Activated B cell treated with CpG ODN at 0.5 μM for 24 hours (primary cell): ENCODE measurements around the gene CYP27A1. TPM values are rescaled to one million over a fixed set of nuclear protein-coding genes. Genes with fewer than 3 reads are reported as not detected.

Experiments
- ATAC-seq: fragments of 200-7000 bp; cut with Tn5 transposase; one replicate; pipeline ENCODE4 v1.10.0; 2021; ENCODE audit warnings: low read depth, mild to moderate bottlenecking, moderate library complexity
- CTCF ChIA-PET: fragments of 350-600 bp; sonication (Branson Sonifier 250); formaldehyde crosslinking; loops from one replicate; lab custom pipeline; 2021; ENCODE audit warnings: antibody characterized with exemption; lab: Charles Lee
- POLR2A ChIA-PET: fragments of 350-600 bp; sonication (Branson Sonifier 250); formaldehyde crosslinking; loops from one replicate; lab custom pipeline; 2021; ENCODE audit warnings: antibody characterized with exemption; lab: Charles Lee
- DNase-seq: peaks from one replicate; pipeline ENCODE4 v3.0.0; 2022
- H3K27ac Mint-ChIP-seq: one replicate; pipeline ENCODE4 v1.8.0; 2020; ENCODE audit warnings: mixed read lengths
- H3K27me3 Mint-ChIP-seq: one replicate; pipeline ENCODE4 v1.8.0; 2021; ENCODE audit warnings: mixed read lengths
- H3K36me3 Mint-ChIP-seq: one replicate; pipeline ENCODE4 v1.8.0; 2021; ENCODE audit warnings: low read depth, mixed read lengths
- H3K4me1 Mint-ChIP-seq: one replicate; pipeline ENCODE4 v1.8.0; 2021; ENCODE audit warnings: mixed read lengths
- H3K4me3 Mint-ChIP-seq: one replicate; pipeline ENCODE4 v1.8.0; 2020; ENCODE audit warnings: mild to moderate bottlenecking, mixed read lengths
- H3K9me3 Mint-ChIP-seq: one replicate; pipeline ENCODE4 v1.8.0; 2020; ENCODE audit warnings: mixed read lengths
- CTCF ChIP-seq: fragments of 200-600 bp; IDR thresholded peaks from one replicate; pipeline ENCODE4 v1.8.0; 2022; ENCODE audit warnings: antibody characterized with exemption, mild to moderate bottlenecking
- intact Hi-C: fragments of 100-400 bp; cut with micrococcal nuclease; formaldehyde crosslinking; loops from one replicate; pipeline ENCODE4 v1.15.1; 2024
- total RNA-seq: library from RNA; stranded (reverse); gene quantifications from 2 replicates; pipeline ENCODE4 v1.2.3, GENCODE V29; 2022

Gene CYP27A1
- total RNA-seq, 1 donor from 2014 or later, result 0.55 TPM

GRCh38 chr2:218859988-218860831 lies 78.3 kb downstream of the CYP27A1 start:
- H3K9me3 Mint-ChIP-seq, result no peaks in the 10 kb centered on the region
- H3K27ac Mint-ChIP-seq, result no peak overlapping the region
- DNase-seq (no peak), ATAC-seq (no peak)
- TF ChIP-seq CTCF, result no peak
- ChIA-PET POLR2A (interaction anchor here (0.6 to 1.3 kb wide), 3 partner anchors 12 to 32 kb away, joined by 3 to 5 read pairs (median 4); no protein-coding TSS in a partner anchor), CTCF (interaction anchor here (0.7 to 1.7 kb wide), 4 partner anchors 13 to 120 kb away, joined by 3 to 5 read pairs (median 4); no protein-coding TSS in a partner anchor)
- peaks cover 19% of the 10 kb centered on the region for H3K4me1 Mint-ChIP-seq
- H3K4me3 Mint-ChIP-seq, result peak overlapping the region; percentile 64
- H3K36me3 Mint-ChIP-seq, result no peaks in the 10 kb centered on the region
- intact Hi-C loops, result no loop called here
- H3K27me3 Mint-ChIP-seq, result peaks cover 68% of the 10 kb centered on the region

DNA sequence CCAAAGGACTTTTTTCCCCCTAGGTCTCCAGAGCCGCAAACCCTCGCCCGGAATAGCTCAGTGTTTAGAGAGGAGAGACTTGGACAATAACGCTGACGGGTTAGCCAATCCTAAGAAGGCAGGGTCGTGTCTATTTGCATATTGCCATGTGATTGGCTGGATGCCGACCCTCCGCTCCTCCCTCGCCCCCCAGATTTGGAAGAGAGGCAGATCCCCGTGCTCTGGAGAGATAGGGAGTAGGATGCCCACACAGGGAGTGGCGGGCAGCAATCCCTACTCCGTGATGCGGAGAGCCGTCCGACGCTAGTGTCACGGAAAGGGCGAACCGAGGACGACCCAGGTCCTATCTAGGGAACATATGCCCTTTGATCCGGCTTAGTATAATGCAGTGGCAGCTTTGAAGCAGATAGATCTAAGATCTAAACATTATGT lies 79.0 kb downstream of the CYP27A1 start:
- no peaks in the 10 kb centered on the region for H3K36me3 Mint-ChIP-seq

DNA sequence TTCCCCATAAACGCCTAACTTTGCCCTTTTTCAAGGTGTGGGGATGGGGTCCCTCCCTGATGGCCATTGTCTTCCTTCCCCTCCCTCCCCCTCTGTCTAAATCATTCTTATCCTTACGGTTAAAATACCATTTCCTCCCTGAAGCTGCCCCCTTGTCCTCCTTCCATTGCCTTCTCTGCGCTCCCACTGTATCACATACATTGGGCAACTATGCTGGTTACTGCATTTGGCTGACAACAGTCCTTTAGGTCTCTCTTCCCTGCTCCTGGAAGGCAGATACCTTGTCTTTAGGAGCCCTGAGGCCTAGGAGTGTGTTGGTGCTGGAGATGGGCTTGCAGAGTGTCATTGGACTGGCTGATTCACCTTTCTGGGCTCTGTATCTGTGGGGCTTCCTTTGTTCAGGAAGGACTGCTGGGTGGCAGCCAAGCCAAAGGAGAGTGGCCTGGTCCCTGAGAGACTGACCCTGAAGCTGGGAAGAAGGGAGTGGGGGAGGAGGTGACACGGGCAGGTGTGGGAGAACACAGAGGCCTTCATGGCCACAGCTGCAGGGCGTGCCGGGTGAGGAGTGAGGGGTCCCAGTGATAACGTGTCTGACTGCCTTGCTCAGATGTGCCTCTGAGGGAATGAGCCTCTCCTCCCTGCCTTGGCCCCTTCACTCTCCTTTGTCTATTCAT lies 79.8 kb downstream of the CYP27A1 start:
- ChIA-PET POLR2A (interaction anchor here (0.9 to 1.3 kb wide), 2 partner anchors 10 to 18 kb away, joined by 3 to 7 read pairs; no protein-coding TSS in a partner anchor), CTCF (interaction anchor here (1.1 kb wide), 1 partner anchor 36 kb away, joined by 3 read pairs; no protein-coding TSS in a partner anchor)
- intact Hi-C loops, result no loop called here
- Mint-ChIP-seq H3K27ac (no peak overlapping the region), H3K27me3 (peaks cover 65% of the 10 kb centered on the region), H3K4me1 (peaks cover 19% of the 10 kb centered on the region), H3K4me3 (no peak overlapping the region), H3K36me3 (no peaks in the 10 kb centered on the region), H3K9me3 (no peaks in the 10 kb centered on the region)
- TF ChIP-seq CTCF, result no peak
- no peak for DNase-seq
- ATAC-seq, result no peak

More for the DNA sequence above, 79.0 kb downstream of the CYP27A1 start:
- ATAC-seq (peak; percentile 37), DNase-seq (no peak)
- peak overlapping the region; percentile 28 for H3K4me3 Mint-ChIP-seq
- POLR2A ChIA-PET, result interaction anchor here (0.8 to 1.3 kb wide), 2 partner anchors 11 to 15 kb away, joined by 3 to 4 read pairs; no protein-coding TSS in a partner anchor
- CTCF ChIA-PET, result interaction anchor here (0.6 to 1.7 kb wide), 3 partner anchors 13 to 119 kb away, joined by 3 to 5 read pairs (median 3); no protein-coding TSS in a partner anchor
- H3K9me3 Mint-ChIP-seq, result no peaks in the 10 kb centered on the region
- H3K27me3 Mint-ChIP-seq, result peaks cover 65% of the 10 kb centered on the region
- intact Hi-C loops, result no loop called here
- no peak for TF ChIP-seq CTCF
- peaks cover 19% of the 10 kb centered on the region for H3K4me1 Mint-ChIP-seq
- no peak overlapping the region for H3K27ac Mint-ChIP-seq

DNA sequence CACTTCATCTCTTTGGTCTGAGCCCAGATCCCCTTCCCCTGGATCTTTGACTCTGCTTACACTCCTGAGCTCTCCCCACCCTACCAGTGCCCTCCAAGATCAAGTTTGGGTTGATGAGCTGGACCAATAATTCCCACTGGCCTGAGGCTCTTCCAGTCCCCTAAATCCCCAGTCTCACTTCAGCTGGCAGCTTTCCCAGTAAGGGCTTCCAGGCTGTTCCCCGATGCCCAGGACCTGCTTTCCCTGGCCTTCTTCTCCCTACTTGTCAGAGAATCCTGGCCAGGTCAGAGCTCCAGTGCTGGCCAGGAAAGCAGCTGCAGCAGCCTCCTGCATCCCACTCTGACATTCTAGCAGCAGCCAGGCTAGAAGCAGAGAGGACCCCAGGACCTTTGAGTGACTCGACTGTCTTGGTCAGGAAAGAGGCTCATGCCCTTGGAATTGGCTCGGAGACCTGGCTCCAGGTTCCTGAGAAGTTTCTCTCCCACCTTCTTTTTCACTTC lies 81.1 kb downstream of the CYP27A1 start:
- no peak for TF ChIP-seq CTCF
- H3K36me3 Mint-ChIP-seq, result no peaks in the 10 kb centered on the region
- CTCF ChIA-PET, result interaction anchor here (1.9 to 2.1 kb wide), 2 partner anchors 13 to 35 kb away, joined by 7 to 10 read pairs; no protein-coding TSS in a partner anchor
- DNase-seq (no peak), ATAC-seq (no peak)
- no peaks in the 10 kb centered on the region for H3K9me3 Mint-ChIP-seq
- peaks cover 64% of the 10 kb centered on the region for H3K27me3 Mint-ChIP-seq
- POLR2A ChIA-PET, result interaction anchor here (0.6 kb wide), 1 partner anchor 32 kb away, joined by 9 read pairs; no protein-coding TSS in a partner anchor
- H3K4me3 Mint-ChIP-seq, result no peak overlapping the region
- H3K4me1 Mint-ChIP-seq, result peaks cover 19% of the 10 kb centered on the region
- intact Hi-C loops, result no loop called here
- H3K27ac Mint-ChIP-seq, result no peak overlapping the region

Other genes starting within 250 kb of the CYP27A1 start
- gene USP37, start 213.8 kb upstream of the CYP27A1 start, total RNA-seq, result 14.3 and 23.1 TPM in 2 replicates
- 60.5 and 74.4 TPM in 2 replicates for gene CNOT9, start 213.3 kb upstream of the CYP27A1 start, total RNA-seq
- gene PLCD4, start 174.2 kb upstream of the CYP27A1 start, total RNA-seq, result 0.64 and 1.0 TPM in 2 replicates
- gene ZNF142, start 122.5 kb upstream of the CYP27A1 start, total RNA-seq, result 44.9 and 63.6 TPM in 2 replicates
- 66.9 and 75.1 TPM in 2 replicates for gene BCS1L, start 122.5 kb upstream of the CYP27A1 start, total RNA-seq
- 29.7 and 35.1 TPM in 2 replicates for gene RNF25, start 110.1 kb upstream of the CYP27A1 start, total RNA-seq
- gene STK36, start 110.1 kb upstream of the CYP27A1 start, total RNA-seq, result 24.2 and 29.2 TPM in 2 replicates
- 36.0 and 37.2 TPM in 2 replicates for gene TTLL4, start 71.3 kb upstream of the CYP27A1 start, total RNA-seq
- gene PRKAG3, start 49.7 kb downstream of the CYP27A1 start, total RNA-seq, result not detected in 2 replicates
- 0.83 and 0.89 TPM in 2 replicates for gene WNT6, start 77.7 kb downstream of the CYP27A1 start, total RNA-seq
- 26.9 and 31.8 TPM in 2 replicates for gene WNT10A, start 98.7 kb downstream of the CYP27A1 start, total RNA-seq
- gene CDK5R2, start 177.5 kb downstream of the CYP27A1 start, total RNA-seq, result 0.07 TPM in 1 of 2 replicates, not detected in the other
- gene FEV, start 203.0 kb downstream of the CYP27A1 start, total RNA-seq, result not detected in 2 replicates
- gene CRYBA2, start 211.3 kb downstream of the CYP27A1 start, total RNA-seq, result not detected in 2 replicates